Activated CD8-positive, alpha-beta memory T cell treated with anti-CD3 and anti-CD28 coated beads, Interleukin-2, amount 50 U/mL, for 24 hours (primary cell): ENCODE measurements around the gene TMEM185A.
"Not testable (repeated sequence)": the region's sequence is repeated elsewhere in the genome, so short reads cannot be mapped to it uniquely, and the experiment has no call there.

Source experiments
- DNase-seq: peaks from one replicate; pipeline ENCODE4 v3.0.0-alpha.2; 2020; ENCODE audit errors: extremely low read depth

The TMEM185A gene

GRCh38 chrX:149551939-149552248, 79.7 kb downstream of the TMEM185A start:
- not testable (repeated sequence) for DNase-seq

GRCh38 chrX:149551245-149551938, 80.2 kb downstream of the TMEM185A start:
- DNase-seq: not testable (repeated sequence)

- DNase-seq: not testable (repeated sequence)
Measured at GRCh38 chrX:149550454-149550853, 81.1 kb downstream of the TMEM185A start.

- not testable (repeated sequence) for DNase-seq
Measured at GRCh38 chrX:149549701-149550100, 81.9 kb downstream of the TMEM185A start, which contains the start of gene HSFX3. Gene HSFX3, minus strand, starts transcription at chrX:149549924. Its CDS starts 72 bp downstream, at chrX:149549852.

- not testable (repeated sequence) for DNase-seq
Measured at GRCh38 chrX:149547782-149548181, 83.8 kb downstream of the TMEM185A start.

- DNase-seq: not testable (repeated sequence)
Measured at GRCh38 chrX:149546962-149547361, 84.6 kb downstream of the TMEM185A start.
